Suprapubic skin (tissue), 4 donors: ENCODE measurements around the gene CBLC. TPM values are rescaled to one million over a fixed set of nuclear protein-coding genes. Genes with fewer than 3 reads are reported as not detected.
"Not testable (repeated sequence)": the region's sequence is repeated elsewhere in the genome, so short reads cannot be mapped to it uniquely, and the experiment has no call there.

Experiments used
- DNase-seq, 2 donors: peaks; one replicate each; pipeline ENCODE4 v3.0.0-alpha.2; 2019; ENCODE audit warnings: low spot score in 2 of 2
- H3K27ac ChIP-seq: fragments of 200-600 bp; sonication (generic); one replicate; pipeline ENCODE4 v1.5.1; 2019
- H3K27me3 ChIP-seq: fragments of 200-600 bp; sonication (generic); one replicate; pipeline ENCODE4 v1.5.1; 2019
- H3K36me3 ChIP-seq: fragments of 200-600 bp; sonication (generic); one replicate; pipeline ENCODE4 v1.5.1; 2019
- H3K4me1 ChIP-seq: fragments of 200-600 bp; sonication (generic); one replicate; pipeline ENCODE4 v1.5.1; 2019
- H3K4me3 ChIP-seq: fragments of 200-600 bp; sonication (generic); one replicate; pipeline ENCODE4 v1.5.1; 2019; ENCODE audit warnings: mild to moderate bottlenecking
- H3K9me3 ChIP-seq: fragments of 200-600 bp; sonication (generic); one replicate; pipeline ENCODE4 v1.5.1; 2019
- EP300 ChIP-seq: sonication (generic); formaldehyde crosslinking; IDR thresholded peaks from one replicate; pipeline ENCODE4 v1.6.1; 2017; ENCODE audit warnings: antibody characterized with exemption
- POLR2A ChIP-seq, 2 donors: fragments of 450-650 bp; IDR thresholded peaks; one replicate each; pipeline ENCODE4 v1.6.1; 2017; ENCODE audit warnings: antibody characterized with exemption in 2 of 2, mild to moderate bottlenecking in 2 of 2, moderate library complexity in 2 of 2
- POLR2AphosphoS5 ChIP-seq, 3 donors: sonication (generic); formaldehyde crosslinking; IDR thresholded peaks; one replicate each; pipeline ENCODE4 v1.6.1; 2017; ENCODE audit warnings: antibody characterized with exemption in 3 of 3
- WGBS: methylation state at CpG from one replicate; pipeline ENCODE4 v1.1.5; 2018; 5-methylcytosine and 5-hydroxymethylcytosine counted together
- total RNA-seq, 4 donors: library from RNA; depleted of rRNA; stranded (reverse); fragments of >200 nt; gene quantifications; one replicate each; pipeline ENCODE4 v1.1.0, GENCODE V29; 2016
- TF ChIP-seq, protein P1 (sequence below), 2 donors: fragments of 200-600 bp in 1 of 2; fragments of 450-650 bp in 1 of 2; sonication (generic) in 1 of 2; IDR thresholded peaks; one replicate each; pipeline ENCODE4 v1.5.1; 2016 to 2019; ENCODE audit warnings: antibody characterized with exemption in 2 of 2, mild to moderate bottlenecking in 1 of 2, moderate library complexity in 1 of 2

CBLC gene
- total RNA-seq, 4 donors from 2014 or later = 60.4 to 94.4 (median 65.7) TPM

- peaks cover 26% of the 10 kb centered on the region for H3K4me1 ChIP-seq
- TF ChIP-seq, protein P1, sequence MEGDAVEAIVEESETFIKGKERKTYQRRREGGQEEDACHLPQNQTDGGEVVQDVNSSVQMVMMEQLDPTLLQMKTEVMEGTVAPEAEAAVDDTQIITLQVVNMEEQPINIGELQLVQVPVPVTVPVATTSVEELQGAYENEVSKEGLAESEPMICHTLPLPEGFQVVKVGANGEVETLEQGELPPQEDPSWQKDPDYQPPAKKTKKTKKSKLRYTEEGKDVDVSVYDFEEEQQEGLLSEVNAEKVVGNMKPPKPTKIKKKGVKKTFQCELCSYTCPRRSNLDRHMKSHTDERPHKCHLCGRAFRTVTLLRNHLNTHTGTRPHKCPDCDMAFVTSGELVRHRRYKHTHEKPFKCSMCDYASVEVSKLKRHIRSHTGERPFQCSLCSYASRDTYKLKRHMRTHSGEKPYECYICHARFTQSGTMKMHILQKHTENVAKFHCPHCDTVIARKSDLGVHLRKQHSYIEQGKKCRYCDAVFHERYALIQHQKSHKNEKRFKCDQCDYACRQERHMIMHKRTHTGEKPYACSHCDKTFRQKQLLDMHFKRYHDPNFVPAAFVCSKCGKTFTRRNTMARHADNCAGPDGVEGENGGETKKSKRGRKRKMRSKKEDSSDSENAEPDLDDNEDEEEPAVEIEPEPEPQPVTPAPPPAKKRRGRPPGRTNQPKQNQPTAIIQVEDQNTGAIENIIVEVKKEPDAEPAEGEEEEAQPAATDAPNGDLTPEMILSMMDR (IDR thresholded peaks at IDR 0.05) = peak; percentile 68 to 93
- no peak for TF ChIP-seq POLR2AphosphoS5 (IDR thresholded peaks at IDR 0.05)
- no peaks in the 10 kb centered on the region for H3K27me3 ChIP-seq
- H3K27ac ChIP-seq = no peak overlapping the region
- no peak overlapping the region for H3K4me3 ChIP-seq
- DNase-seq = peak; percentile 96 to 97
- WGBS = 17% methylated on average over 15 of the region's 15 CpGs
- no peaks in the 10 kb centered on the region for H3K36me3 ChIP-seq
- H3K9me3 ChIP-seq = no peaks in the 10 kb centered on the region
Observed at GRCh38 chr19:44770550-44771257, 7.0 kb upstream of the CBLC start.

GRCh38 chr19:44772144-44772543 lies 5.5 kb upstream of the CBLC start:
- H3K9me3 ChIP-seq, H3K27me3 ChIP-seq, H3K4me3 ChIP-seq, H3K36me3 ChIP-seq, H3K27ac ChIP-seq, DNase-seq: not testable (repeated sequence)
- H3K4me1 ChIP-seq = peaks cover 38% of the 10 kb centered on the region
- 76% methylated on average over 18 of the region's 18 CpGs for WGBS

DNA sequence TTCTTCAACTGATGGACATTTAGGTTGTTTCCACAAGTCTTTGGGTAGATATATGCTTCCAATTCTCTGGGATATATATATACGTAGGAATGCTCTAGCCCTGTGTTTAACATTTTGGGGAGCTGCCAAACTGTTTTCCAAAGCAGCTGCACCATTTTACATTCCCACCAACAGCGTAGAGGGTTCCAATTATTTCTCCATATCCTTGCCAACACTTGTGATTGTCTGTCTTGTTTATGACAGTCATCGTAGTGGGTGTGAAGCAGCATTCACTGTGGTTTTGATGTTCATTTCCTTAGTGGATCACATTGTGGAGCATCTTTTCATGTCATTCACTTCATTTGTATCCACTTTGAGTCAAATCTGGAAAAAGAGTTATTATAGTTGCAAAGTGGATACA lies 4.7 kb upstream of the CBLC start:
- H3K36me3 ChIP-seq = no peaks in the 10 kb centered on the region
- DNase-seq = no peak
- no peak overlapping the region for H3K27ac ChIP-seq
- peaks cover 46% of the 10 kb centered on the region for H3K4me1 ChIP-seq
- H3K4me3 ChIP-seq = no peak overlapping the region
- H3K27me3 ChIP-seq = peaks cover 4% of the 10 kb centered on the region
- WGBS = 27% methylated on average over 3 of the region's 3 CpGs
- no peaks in the 10 kb centered on the region for H3K9me3 ChIP-seq
- TF ChIP-seq POLR2AphosphoS5 (IDR thresholded peaks at IDR 0.05) (no peak), EP300 (no peak), POLR2A (IDR thresholded peaks at IDR 0.05) (no peak)
- TF ChIP-seq, protein P1 (IDR thresholded peaks at IDR 0.05) = no peak

GRCh38 chr19:44775676-44776240 lies 1.9 kb upstream of the CBLC start:
- 65% methylated on average over 6 of the region's 6 CpGs for WGBS
- peaks cover 46% of the 10 kb centered on the region for H3K4me1 ChIP-seq
- H3K4me3 ChIP-seq = no peak overlapping the region
- no peaks in the 10 kb centered on the region for H3K9me3 ChIP-seq
- peaks cover 6% of the 10 kb centered on the region for H3K27me3 ChIP-seq
- H3K27ac ChIP-seq = peak overlapping the region; percentile 64
- DNase-seq = no peak
- H3K36me3 ChIP-seq = no peaks in the 10 kb centered on the region
- TF ChIP-seq, protein P1 (IDR thresholded peaks at IDR 0.05) = no peak
- TF ChIP-seq POLR2A (IDR thresholded peaks at IDR 0.05) = no peak
- TF ChIP-seq EP300 = no peak
- no peak for TF ChIP-seq POLR2AphosphoS5 (IDR thresholded peaks at IDR 0.05)

DNA sequence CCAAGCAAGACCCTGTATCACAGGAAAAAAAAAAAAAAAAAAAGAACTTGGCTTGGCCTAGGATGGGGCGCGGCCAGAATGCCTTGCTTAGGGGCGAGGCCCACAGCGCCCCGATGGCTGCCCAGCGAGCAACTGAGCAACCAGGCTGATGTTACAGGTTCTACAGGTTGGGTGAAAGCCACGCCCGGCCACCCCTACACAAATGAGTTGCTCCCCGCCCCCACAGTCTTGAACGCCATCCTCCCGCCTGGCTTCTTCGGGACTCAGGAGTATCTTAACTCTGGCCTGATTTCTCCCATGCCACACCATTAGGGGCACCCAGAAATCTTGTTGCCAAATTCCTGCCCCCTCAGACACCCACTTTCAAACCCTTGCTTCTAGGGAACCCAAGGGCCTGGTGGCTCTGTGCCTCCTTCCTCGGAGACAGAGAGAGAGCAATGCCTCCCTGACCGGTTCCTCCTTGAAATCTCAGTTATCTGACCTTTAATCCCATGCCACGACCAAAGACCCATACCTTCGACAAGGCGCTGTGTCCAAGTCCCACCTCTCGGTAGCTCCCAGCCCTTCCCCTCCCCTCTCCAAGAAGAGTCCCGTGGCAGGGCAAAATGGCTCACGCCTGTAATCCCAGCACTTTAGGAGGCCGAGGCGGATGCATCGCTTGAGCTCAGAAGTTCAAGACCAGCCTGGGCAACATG lies 1.1 kb upstream of the CBLC start:
- Histone ChIP-seq H3K4me1 (peaks cover 43% of the 10 kb centered on the region), H3K9me3 (no peaks in the 10 kb centered on the region), H3K4me3 (no peak overlapping the region), H3K27me3 (peaks cover 6% of the 10 kb centered on the region), H3K36me3 (no peaks in the 10 kb centered on the region), H3K27ac (peak overlapping the region; percentile 91)
- TF ChIP-seq, protein P1 (IDR thresholded peaks at IDR 0.05) = no peak
- TF ChIP-seq EP300 (no peak), POLR2AphosphoS5 (IDR thresholded peaks at IDR 0.05) (peak in 1 of 3 donors; percentile 59)
- WGBS = 49% methylated on average over 23 of the region's 23 CpGs
- peak in 1 of 2 donors; percentile 89 for DNase-seq
